ENCODE results near the gene SRSF5. TPM values are rescaled to one million over a fixed set of nuclear protein-coding genes. Genes with fewer than 3 reads are reported as not detected.

The SRSF5 gene
- total RNA-seq, 1 donor from 2014 or later, result 386 TPM

- intact Hi-C loops (cut with DNase I), result no loop called here
- Histone ChIP-seq H3K9me3 (no peaks in the 10 kb centered on the region), H3K4me1 (no peaks in the 10 kb centered on the region), H3K4me3 (no peak overlapping the region), H3K27ac (no peak overlapping the region), H3K27me3 (no peaks in the 10 kb centered on the region), H3K36me3 (no peaks in the 10 kb centered on the region)
- no peak for TF ChIP-seq POLR2AphosphoS5 (IDR thresholded peaks at IDR 0.05; ENCODE audit: insufficient read depth in 1 of 2, low read depth in 1 of 2)
- no peak for TF ChIP-seq CTCF (IDR thresholded peaks at IDR 0.05)
- no peak for TF ChIP-seq POLR2A (IDR thresholded peaks at IDR 0.05)
- DNase-seq (ENCODE audit: extremely low spot score in 2 of 2), result no peak
These were observed 28.7 kb downstream of the SRSF5 start for GRCh38 chr14:69795691-69796090.

- DNase-seq (ENCODE audit: extremely low spot score in 2 of 2), result no peak
- Histone ChIP-seq H3K4me3 (no peak within 1 kb of the TSS), H3K4me1 (no peaks in the 10 kb centered on the region), H3K9me3 (no peaks in the 10 kb centered on the region), H3K27ac (no peak within 1 kb of the TSS), H3K36me3 (no peaks in the 10 kb centered on the region), H3K27me3 (no peaks in the 10 kb centered on the region)
- intact Hi-C loops (cut with DNase I), result no loop called here
- TF ChIP-seq POLR2AphosphoS5 (IDR thresholded peaks at IDR 0.05; ENCODE audit: insufficient read depth in 1 of 2, low read depth in 1 of 2) (no peak), CTCF (IDR thresholded peaks at IDR 0.05) (no peak), POLR2A (IDR thresholded peaks at IDR 0.05) (no peak)
These were observed 30.0 kb downstream of the SRSF5 start, which contains the start of gene SLC10A1 for GRCh38 chr14:69796797-69797500. Gene SLC10A1 (minus strand): TSS chr14:69797241. CDS start chr14:69797155, 86 bp downstream.

GRCh38 chr14:69797573-69798338 lies 30.8 kb downstream of the SRSF5 start:
- no peaks in the 10 kb centered on the region for H3K36me3 ChIP-seq
- H3K4me1 ChIP-seq, result no peaks in the 10 kb centered on the region
- no peaks in the 10 kb centered on the region for H3K27me3 ChIP-seq
- H3K27ac ChIP-seq, result no peak overlapping the region
- no peaks in the 10 kb centered on the region for H3K9me3 ChIP-seq
- no peak for TF ChIP-seq CTCF (IDR thresholded peaks at IDR 0.05)
- TF ChIP-seq POLR2AphosphoS5 (IDR thresholded peaks at IDR 0.05; ENCODE audit: insufficient read depth in 1 of 2, low read depth in 1 of 2), result no peak
- no peak for TF ChIP-seq POLR2A (IDR thresholded peaks at IDR 0.05)
- no peak overlapping the region for H3K4me3 ChIP-seq
- intact Hi-C loops (cut with DNase I), result no loop called here
- DNase-seq (ENCODE audit: extremely low spot score in 2 of 2), result no peak

- TF ChIP-seq POLR2A (IDR thresholded peaks at IDR 0.05) (no peak), CTCF (IDR thresholded peaks at IDR 0.05) (no peak), POLR2AphosphoS5 (IDR thresholded peaks at IDR 0.05; ENCODE audit: insufficient read depth in 1 of 2, low read depth in 1 of 2) (no peak)
- H3K4me3 ChIP-seq, result no peak overlapping the region
These were observed 31.4 kb downstream of the SRSF5 start for GRCh38 chr14:69798339-69798735.

GRCh38 chr14:69803753-69804152 lies 36.8 kb downstream of the SRSF5 start:
- intact Hi-C loops (cut with DNase I), result no loop called here
- Histone ChIP-seq H3K36me3 (no peaks in the 10 kb centered on the region), H3K4me3 (no peak overlapping the region), H3K4me1 (no peaks in the 10 kb centered on the region), H3K27ac (no peak overlapping the region), H3K27me3 (no peaks in the 10 kb centered on the region), H3K9me3 (no peaks in the 10 kb centered on the region)
- TF ChIP-seq POLR2AphosphoS5 (IDR thresholded peaks at IDR 0.05; ENCODE audit: insufficient read depth in 1 of 2, low read depth in 1 of 2) (no peak), CTCF (IDR thresholded peaks at IDR 0.05) (no peak), POLR2A (IDR thresholded peaks at IDR 0.05) (no peak)
- DNase-seq (ENCODE audit: extremely low spot score in 2 of 2), result no peak

More at GRCh38 chr14:69798339-69798735, 31.4 kb downstream of the SRSF5 start:
- Histone ChIP-seq H3K27me3 (no peaks in the 10 kb centered on the region), H3K36me3 (no peaks in the 10 kb centered on the region), H3K27ac (no peak overlapping the region), H3K4me1 (no peaks in the 10 kb centered on the region), H3K9me3 (no peaks in the 10 kb centered on the region)
- intact Hi-C loops (cut with DNase I), result no loop called here
- no peak for DNase-seq (ENCODE audit: extremely low spot score in 2 of 2)

Measured in vagina (tissue), 2 donors.